Measurements from ENCODE around the gene TRPM5. TPM values are rescaled to one million over a fixed set of nuclear protein-coding genes. Genes with fewer than 3 reads are reported as not detected.
"Not testable (repeated sequence)": the region's sequence is repeated elsewhere in the genome, so short reads cannot be mapped to it uniquely, and the experiment has no call there.

TRPM5 gene
- total RNA-seq, 1 donor from 2014 or later = 0.34 TPM

DNA sequence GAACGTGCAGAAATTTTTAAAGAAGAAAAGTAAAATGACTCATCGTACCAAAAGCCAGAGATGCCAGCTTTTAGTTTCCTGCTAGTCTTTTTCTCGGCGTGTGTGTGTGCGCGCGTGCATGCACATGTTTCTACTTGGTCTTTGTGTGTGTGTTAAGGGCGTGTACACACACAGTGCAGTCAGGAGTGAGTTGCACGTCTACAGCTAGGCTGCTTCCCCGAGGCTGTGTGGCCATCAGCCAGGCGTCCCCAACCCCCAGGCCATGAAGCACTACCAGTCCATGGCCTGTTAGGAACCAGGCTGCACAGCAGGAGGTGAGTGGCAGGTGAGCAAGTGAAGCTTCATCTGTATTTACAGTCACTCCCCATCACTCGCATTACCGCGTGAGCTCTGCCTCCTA is 36.9 kb upstream of the TRPM5 start:
- Mint-ChIP-seq H3K4me3 (no peak overlapping the region), H3K9me3 (peaks cover 22% of the 10 kb centered on the region), H3K27ac (no peak overlapping the region), H3K4me1 (no peaks in the 10 kb centered on the region), H3K36me3 (no peaks in the 10 kb centered on the region), H3K27me3 (ENCODE audit: insufficient read depth, low read depth) (peaks cover 15% of the 10 kb centered on the region)
- Histone ChIP-seq H3K9me3 (ENCODE audit: low read depth) (no peaks in the 10 kb centered on the region), H3K79me2 (ENCODE audit: low read depth) (no peaks in the 10 kb centered on the region), H3K4me1 (no peaks in the 10 kb centered on the region), H3K27me3 (peaks cover 80% of the 10 kb centered on the region), H3K9ac (no peak overlapping the region), H3K36me3 (no peaks in the 10 kb centered on the region), H2AFZ (replicated peaks) (no peak overlapping the region), H3K4me2 (no peak overlapping the region), H3F3A (ENCODE audit: low read depth) (no peaks in the 10 kb centered on the region), H4K20me1 (ENCODE audit: low read depth) (no peaks in the 10 kb centered on the region), H3K4me3 (no peak overlapping the region), H3K27ac (no peak overlapping the region)
- TF ChIP-seq EZH2phosphoT487 (IDR thresholded peaks at IDR 0.05) = no peak
- TF ChIP-seq EZH2 (IDR thresholded peaks at IDR 0.05) = no peak
- TF ChIP-seq, protein P1, sequence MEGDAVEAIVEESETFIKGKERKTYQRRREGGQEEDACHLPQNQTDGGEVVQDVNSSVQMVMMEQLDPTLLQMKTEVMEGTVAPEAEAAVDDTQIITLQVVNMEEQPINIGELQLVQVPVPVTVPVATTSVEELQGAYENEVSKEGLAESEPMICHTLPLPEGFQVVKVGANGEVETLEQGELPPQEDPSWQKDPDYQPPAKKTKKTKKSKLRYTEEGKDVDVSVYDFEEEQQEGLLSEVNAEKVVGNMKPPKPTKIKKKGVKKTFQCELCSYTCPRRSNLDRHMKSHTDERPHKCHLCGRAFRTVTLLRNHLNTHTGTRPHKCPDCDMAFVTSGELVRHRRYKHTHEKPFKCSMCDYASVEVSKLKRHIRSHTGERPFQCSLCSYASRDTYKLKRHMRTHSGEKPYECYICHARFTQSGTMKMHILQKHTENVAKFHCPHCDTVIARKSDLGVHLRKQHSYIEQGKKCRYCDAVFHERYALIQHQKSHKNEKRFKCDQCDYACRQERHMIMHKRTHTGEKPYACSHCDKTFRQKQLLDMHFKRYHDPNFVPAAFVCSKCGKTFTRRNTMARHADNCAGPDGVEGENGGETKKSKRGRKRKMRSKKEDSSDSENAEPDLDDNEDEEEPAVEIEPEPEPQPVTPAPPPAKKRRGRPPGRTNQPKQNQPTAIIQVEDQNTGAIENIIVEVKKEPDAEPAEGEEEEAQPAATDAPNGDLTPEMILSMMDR (IDR thresholded peaks at IDR 0.05) = no peak
- no peak for DNase-seq (ENCODE audit: low spot score)

DNA sequence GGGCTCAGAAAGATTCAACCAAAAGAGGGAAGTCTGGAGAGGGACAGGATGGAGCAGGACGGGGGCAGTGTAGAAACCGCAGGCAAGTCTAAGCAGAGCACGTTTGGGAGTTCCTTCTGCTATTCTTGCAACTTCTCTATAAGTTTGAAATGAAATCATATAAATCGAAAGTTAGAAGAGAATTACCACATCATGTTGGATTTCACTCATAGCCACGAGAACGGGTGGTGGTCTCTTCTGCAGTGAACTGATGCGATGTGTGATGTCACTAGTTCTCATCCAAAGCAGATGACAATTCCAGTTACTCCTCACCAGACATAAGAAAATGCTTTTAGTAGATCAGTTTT is 36.5 kb upstream of the TRPM5 start:
- H3K4me1 Mint-ChIP-seq = no peaks in the 10 kb centered on the region
- no peak overlapping the region for H3K4me2 ChIP-seq
- TF ChIP-seq, protein P1 (IDR thresholded peaks at IDR 0.05) = no peak
- TF ChIP-seq EZH2 (IDR thresholded peaks at IDR 0.05) = no peak
- TF ChIP-seq EZH2phosphoT487 (IDR thresholded peaks at IDR 0.05) = no peak
- no peaks in the 10 kb centered on the region for H4K20me1 ChIP-seq (ENCODE audit: low read depth)
- H3K36me3 Mint-ChIP-seq = no peaks in the 10 kb centered on the region
- DNase-seq (ENCODE audit: low spot score) = no peak
- no peaks in the 10 kb centered on the region for H3K79me2 ChIP-seq (ENCODE audit: low read depth)
- no peaks in the 10 kb centered on the region for H3K4me1 ChIP-seq
- H3K27me3 ChIP-seq = peaks cover 80% of the 10 kb centered on the region
- peaks cover 21% of the 10 kb centered on the region for H3K9me3 Mint-ChIP-seq
- no peaks in the 10 kb centered on the region for H3F3A ChIP-seq (ENCODE audit: low read depth)
- H3K4me3 ChIP-seq = no peak overlapping the region
- no peak overlapping the region for H3K27ac Mint-ChIP-seq
- H3K36me3 ChIP-seq = no peaks in the 10 kb centered on the region
- no peak overlapping the region for H2AFZ ChIP-seq (replicated peaks)
- H3K9me3 ChIP-seq (ENCODE audit: low read depth) = no peaks in the 10 kb centered on the region
- H3K4me3 Mint-ChIP-seq = no peak overlapping the region
- H3K27ac ChIP-seq = no peak overlapping the region
- no peak overlapping the region for H3K9ac ChIP-seq
- peaks cover 15% of the 10 kb centered on the region for H3K27me3 Mint-ChIP-seq (ENCODE audit: insufficient read depth, low read depth)

DNA sequence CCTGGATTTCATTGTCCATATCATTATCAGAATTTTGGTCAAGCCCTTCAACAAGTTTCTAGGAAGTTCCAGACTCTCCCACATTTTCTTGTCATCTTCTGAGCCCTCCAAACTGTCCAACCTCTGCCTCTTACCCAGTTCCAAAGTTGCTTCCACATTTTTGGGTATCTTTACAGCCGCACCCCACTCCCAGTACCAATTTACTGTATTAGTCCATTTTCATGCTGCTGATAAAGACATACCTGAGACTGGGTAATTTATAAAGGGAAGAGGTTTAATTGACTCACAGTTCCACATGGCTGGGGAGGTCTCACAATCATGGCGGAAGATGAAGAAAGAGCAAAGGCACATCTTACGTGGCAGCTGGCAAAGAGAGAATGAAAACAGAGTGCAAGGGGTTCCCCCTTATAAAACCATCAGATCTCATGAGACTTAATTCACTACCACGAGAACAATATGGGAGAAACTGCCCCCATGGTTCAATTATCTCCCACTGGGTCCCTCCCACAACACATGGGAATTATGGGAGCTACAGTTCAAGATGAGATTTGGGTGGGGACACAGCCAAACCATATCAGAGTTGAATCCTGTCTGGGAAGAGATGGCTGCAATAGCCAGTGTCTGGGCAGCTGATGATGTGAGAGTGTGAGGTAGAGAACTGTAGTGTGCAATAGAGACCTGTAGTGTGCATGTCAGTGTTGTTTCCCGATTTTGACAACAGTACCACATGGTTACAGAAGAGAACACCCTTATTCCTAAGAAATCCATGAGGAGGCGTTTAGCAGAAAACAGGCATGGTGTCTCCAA is 36.0 kb upstream of the TRPM5 start:
- H3K4me3 ChIP-seq; H3K27ac ChIP-seq; H3K79me2 ChIP-seq (ENCODE audit: low read depth); H4K20me1 ChIP-seq (ENCODE audit: low read depth); H3K9ac ChIP-seq; H3F3A ChIP-seq (ENCODE audit: low read depth); H3K4me1 Mint-ChIP-seq; H3K27ac Mint-ChIP-seq; H3K36me3 Mint-ChIP-seq; H3K4me2 ChIP-seq; H2AFZ ChIP-seq (replicated peaks); H3K4me3 Mint-ChIP-seq; H3K36me3 ChIP-seq; H3K9me3 ChIP-seq (ENCODE audit: low read depth); H3K4me1 ChIP-seq; DNase-seq (ENCODE audit: low spot score): not testable (repeated sequence)
- peaks cover 21% of the 10 kb centered on the region for H3K9me3 Mint-ChIP-seq
- peaks cover 80% of the 10 kb centered on the region for H3K27me3 ChIP-seq
- H3K27me3 Mint-ChIP-seq (ENCODE audit: insufficient read depth, low read depth) = peaks cover 13% of the 10 kb centered on the region

DNA sequence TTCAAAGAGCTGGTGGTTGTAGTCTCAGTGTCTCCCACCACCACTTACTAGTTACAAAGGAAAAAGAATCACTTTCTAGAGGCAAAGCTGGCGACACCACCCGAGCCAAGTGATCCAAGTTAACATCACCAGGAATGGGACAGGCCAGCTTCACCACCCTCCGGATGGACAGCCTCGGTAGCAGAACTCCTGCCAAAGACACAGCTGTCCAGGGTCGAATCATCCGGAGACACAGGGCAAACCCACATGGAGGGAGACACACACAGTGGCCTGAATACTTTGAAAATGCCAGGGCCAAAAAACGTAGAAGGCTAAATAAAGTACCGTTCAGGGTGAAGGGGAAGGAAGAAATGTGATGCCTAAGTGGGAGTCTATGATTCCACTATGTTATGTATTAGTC is 33.6 kb upstream of the TRPM5 start:
- no peak overlapping the region for H3K4me2 ChIP-seq
- peaks cover 14% of the 10 kb centered on the region for H3K27me3 Mint-ChIP-seq (ENCODE audit: insufficient read depth, low read depth)
- H2AFZ ChIP-seq (replicated peaks) = no peak overlapping the region
- no peaks in the 10 kb centered on the region for H3K36me3 ChIP-seq
- no peak overlapping the region for H3K4me3 ChIP-seq
- peaks cover 21% of the 10 kb centered on the region for H3K9me3 Mint-ChIP-seq
- no peak overlapping the region for H3K27ac Mint-ChIP-seq
- H3K9ac ChIP-seq = no peak overlapping the region
- DNase-seq (ENCODE audit: low spot score) = no peak
- H3K4me1 Mint-ChIP-seq = peaks cover 3% of the 10 kb centered on the region
- H3K27me3 ChIP-seq = peaks cover 76% of the 10 kb centered on the region
- H3K4me1 ChIP-seq = no peaks in the 10 kb centered on the region
- H3K27ac ChIP-seq = no peak overlapping the region
- H3K9me3 ChIP-seq (ENCODE audit: low read depth) = no peaks in the 10 kb centered on the region
- TF ChIP-seq EZH2phosphoT487 (IDR thresholded peaks at IDR 0.05) (no peak), EZH2 (IDR thresholded peaks at IDR 0.05) (no peak)
- TF ChIP-seq, protein P1 (IDR thresholded peaks at IDR 0.05) = no peak
- H3F3A ChIP-seq (ENCODE audit: low read depth) = no peaks in the 10 kb centered on the region
- H3K79me2 ChIP-seq (ENCODE audit: low read depth) = no peaks in the 10 kb centered on the region
- no peaks in the 10 kb centered on the region for H3K36me3 Mint-ChIP-seq
- no peak overlapping the region for H3K4me3 Mint-ChIP-seq
- no peaks in the 10 kb centered on the region for H4K20me1 ChIP-seq (ENCODE audit: low read depth)

Data from neural progenitor cell (in vitro differentiated cells).